Superior temporal gyrus (tissue), 1 donor: Measurements from ENCODE around the gene HSBP1L1.
A peak's percentile ranks its signal among the peaks of the same experiment; 100 is the strongest.
"Not testable (repeated sequence)": the region's sequence is repeated elsewhere in the genome, so short reads cannot be mapped to it uniquely, and the experiment has no call there.

ENCODE experiments used
- DNase-seq: peaks from one replicate; pipeline ENCODE4 v3.0.0-alpha.2; 2016; ENCODE audit errors: extremely low spot score

The HSBP1L1 gene

DNA sequence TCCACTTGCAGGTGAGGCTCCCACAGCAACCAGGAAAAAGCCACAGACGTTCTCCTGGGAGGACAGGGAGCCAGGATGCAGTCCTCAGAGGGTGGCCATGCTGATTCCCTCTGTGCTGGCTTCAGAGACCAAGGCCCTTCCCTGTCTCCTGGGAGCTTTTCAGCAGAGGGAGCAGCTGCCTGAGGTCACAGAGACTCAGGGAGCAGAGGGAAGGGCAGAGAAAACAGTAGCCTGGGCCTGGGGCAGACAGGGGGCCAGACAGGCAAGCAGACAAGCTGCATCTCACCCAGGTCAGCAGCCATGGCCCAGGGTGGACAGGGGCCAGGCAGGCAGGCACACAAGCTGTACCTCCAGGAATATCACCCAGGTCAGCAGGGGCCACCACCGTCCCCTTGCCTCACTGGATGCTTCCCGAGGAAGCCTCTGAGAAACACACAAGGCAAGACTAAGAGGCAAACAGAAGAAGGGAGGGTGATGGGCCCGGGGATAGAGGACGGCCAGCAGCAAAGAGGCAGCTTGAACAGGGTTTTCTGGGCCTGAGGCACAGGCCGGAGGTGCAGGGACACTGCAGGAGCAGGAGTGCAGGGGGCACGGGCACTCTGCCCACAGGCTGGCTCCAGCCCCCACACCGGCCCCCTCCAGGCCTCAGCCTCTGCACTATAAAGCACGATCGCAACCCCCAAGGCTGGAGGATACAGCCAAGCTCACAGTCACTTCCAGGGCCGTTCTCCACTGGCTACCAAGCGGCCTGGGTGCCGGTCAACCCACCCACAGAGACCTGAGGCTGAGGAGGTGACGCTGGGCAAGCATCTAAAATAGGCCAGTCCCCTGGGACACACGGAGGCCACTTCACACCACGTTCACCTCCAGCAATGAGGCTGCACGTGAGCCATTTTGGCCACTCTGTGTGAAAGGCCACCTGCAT, 19.1 kb upstream of the HSBP1L1 start:
- DNase-seq: no peak

DNA sequence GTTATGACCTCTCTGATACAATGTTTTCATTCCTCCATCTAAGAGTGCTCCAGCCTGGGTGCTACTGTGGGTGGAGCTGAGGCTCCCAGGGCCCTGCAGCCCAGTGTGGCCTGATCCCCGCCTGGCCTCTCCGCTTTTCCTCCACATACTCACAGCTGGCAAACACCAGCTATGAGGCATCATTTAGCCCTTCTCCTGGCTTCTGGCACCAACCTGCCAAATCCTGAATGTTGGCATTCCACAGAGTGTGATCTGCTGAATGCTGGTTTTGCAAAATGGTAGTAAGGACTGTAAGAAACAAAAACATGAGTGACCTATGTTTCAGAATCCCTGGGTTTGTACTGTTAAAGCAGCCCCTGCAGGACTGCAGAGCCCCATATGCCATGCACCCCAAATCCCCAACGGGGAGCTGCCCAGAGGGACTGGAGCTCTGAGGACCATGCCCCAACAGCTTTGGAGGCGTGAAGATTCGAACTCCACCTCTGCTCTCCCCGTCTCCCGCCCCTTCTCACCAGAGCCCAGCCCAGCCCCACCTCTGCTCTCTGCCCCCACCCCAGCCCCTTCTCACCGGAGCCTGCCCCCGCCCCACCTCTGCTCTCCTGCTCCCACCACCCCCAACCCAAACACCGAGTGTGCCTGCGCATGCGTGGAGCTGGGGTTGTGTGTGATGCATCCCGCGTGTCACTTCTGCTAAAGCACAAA, 17.2 kb upstream of the HSBP1L1 start:
- DNase-seq: no peak

- DNase-seq: no peak
Measured at GRCh38 chr18:79947881-79948610, 16.4 kb upstream of the HSBP1L1 start.

DNA sequence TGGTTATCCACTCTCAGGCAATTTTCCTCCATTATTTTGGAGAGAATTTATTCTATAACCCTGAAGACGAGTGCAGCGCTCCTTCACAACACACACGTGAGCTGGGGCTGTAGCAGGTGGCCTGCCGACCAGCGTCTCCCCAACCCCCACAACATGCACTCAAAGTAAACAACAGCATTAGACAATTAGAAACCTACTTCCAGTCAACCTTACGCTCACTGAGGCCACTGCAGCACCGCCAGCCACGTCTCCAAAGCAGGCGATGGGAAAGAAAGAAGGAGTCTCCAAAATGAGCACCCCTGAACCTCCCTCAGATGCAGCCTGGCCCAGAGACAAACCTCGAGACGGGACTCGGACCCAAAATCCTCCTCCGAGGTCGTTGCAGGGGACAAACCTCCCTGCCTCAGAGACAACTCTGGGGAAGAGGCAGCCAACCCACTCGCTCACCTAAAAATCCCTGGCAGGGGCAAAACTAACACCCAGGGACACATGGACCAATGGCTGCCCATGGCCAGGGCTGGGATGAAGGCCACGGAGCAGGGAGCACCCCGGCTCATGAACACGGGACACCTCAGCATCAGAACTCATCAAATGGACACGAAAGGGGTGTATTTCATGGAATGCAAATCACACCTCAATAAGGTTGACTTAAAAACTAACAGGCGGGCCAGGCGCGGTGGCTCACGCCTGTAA, 15.6 kb upstream of the HSBP1L1 start:
- no peak for DNase-seq

DNA sequence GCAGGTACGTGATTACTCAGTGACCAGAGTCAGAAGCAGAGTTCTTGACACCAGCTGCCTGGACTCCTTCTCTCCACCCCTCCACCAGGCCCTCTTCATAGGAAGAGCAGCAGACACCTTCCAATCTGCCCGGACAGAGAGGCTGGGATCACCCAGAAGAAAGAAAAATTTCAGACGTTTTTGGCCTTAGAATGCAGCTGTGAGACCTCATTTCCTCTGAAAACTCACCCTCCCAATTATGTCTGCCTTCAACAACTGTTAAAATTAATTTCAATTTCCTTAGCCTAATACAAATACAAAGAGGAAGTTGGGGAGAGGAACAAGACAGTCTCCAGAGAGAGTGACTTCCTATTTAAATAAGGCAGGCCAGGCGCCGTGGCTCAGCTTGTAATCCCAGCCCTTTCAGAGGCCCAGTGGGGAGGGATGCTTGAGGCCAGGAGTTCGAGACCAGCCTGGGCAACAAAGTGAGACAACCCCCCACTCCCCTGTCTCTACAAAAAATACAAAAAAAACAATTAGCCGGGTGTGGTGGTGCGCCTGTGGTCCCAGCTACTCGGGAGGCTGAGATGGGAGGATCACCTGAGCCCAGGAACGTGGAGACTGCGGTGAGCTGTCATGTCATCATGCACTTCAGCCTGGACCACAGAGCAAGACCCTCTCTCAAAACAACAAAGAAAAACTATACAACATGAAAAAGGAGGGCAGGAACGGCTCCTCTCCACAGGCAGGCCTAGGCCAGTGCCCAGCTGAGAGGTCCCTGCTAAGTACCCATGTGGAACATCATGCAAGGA, 14.6 kb upstream of the HSBP1L1 start:
- no peak for DNase-seq

GRCh38 chr18:79950515-79951341, 13.7 kb upstream of the HSBP1L1 start:
- DNase-seq: no peak

GRCh38 chr18:79951545-79952455, 12.6 kb upstream of the HSBP1L1 start, which contains the start of gene SLC66A2:
Gene SLC66A2, minus strand, starts transcription at chr18:79951653. Its CDS starts 727 bp downstream, at chr18:79950926.
- DNase-seq: peak; percentile 88

- DNase-seq: no peak
Measured at GRCh38 chr18:79952456-79952995, 11.9 kb upstream of the HSBP1L1 start.

DNA sequence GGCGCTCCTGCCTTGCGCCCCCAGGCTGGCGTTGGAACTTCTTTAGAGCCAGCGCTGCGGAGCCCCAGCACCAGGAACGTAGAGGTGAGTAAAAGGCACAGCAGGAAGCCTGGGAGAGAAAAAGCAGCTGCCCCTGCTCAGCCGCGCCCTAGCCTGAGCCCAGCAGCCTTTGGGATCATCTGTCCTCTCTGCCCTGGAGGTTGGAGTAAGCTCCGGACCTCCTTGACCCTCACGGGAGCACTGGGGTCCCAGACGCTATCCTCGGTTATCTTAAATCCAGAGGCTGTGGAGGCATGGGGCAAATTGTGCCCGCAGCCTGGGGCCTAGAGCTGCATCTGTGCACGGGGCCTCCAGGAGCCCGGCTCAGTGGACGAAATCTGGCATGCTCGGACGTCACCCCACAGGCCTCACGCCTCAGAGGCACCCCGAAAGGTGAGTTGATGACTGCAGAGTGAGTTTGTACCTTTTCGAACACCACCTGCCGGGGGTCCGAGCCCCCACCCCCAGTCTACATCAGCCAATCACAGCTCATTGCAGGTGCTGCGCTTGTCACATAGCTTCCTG, 11.4 kb upstream of the HSBP1L1 start:
- no peak for DNase-seq

DNA sequence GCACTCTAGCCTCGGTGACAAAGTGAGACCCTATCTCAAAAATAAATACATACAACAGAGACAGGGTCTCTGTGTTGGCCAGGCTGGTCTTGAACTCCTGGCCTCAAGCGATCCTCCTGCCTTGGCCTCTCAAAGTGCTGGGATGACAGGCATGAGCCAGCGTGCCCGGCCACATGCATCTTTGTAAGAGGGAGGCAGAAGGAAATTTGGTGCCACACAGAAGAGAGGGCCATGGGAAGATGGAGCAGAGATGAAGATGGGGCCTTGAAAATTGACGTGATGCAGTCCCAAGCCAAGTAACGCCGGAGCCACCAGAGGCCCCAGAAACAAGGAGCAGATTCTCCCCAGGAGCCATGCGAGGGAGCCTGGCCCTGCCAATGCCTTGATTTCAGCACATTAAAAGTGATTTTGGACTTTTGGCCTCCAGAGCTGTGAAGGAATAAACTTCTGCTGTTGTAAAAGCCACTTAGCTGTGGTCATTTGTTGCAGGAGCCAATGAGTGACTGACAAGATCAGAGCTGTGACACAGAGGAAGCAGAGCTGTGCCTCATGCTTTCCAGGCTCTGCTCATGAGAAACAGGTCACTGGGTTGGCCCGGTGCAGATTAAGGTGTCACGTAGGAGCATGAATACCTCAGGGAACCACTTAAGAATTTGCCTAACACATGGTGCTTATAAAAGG, 10.3 kb upstream of the HSBP1L1 start:
- no peak for DNase-seq

DNA sequence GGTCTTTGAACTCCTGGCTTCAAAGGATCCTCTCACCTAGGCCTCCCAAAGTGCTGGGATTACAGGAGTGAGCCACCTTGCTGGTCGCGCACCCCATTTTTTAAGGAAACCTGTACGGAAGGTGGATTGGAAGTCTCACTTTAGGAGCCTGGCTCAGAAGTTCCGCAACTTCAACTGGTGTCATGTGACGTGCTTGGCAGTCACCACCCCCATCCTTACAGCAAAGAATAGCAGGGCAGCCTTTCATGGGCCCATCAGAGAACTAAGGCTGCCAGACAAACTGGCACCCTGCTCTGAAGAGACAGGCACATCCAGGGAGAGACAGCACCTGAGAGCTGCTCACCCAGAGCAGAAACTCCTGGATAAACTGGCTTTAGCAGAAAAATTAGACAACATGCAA, 9.7 kb upstream of the HSBP1L1 start:
- DNase-seq: no peak

- no peak for DNase-seq
Measured at GRCh38 chr18:79955302-79956075, 9.0 kb upstream of the HSBP1L1 start.

GRCh38 chr18:79956276-79956675, 8.2 kb upstream of the HSBP1L1 start:
- no peak for DNase-seq

GRCh38 chr18:79958981-79959380, 5.5 kb upstream of the HSBP1L1 start:
- no peak for DNase-seq

- not testable (repeated sequence) for DNase-seq
Measured at GRCh38 chr18:79960161-79960801, 4.2 kb upstream of the HSBP1L1 start.

DNA sequence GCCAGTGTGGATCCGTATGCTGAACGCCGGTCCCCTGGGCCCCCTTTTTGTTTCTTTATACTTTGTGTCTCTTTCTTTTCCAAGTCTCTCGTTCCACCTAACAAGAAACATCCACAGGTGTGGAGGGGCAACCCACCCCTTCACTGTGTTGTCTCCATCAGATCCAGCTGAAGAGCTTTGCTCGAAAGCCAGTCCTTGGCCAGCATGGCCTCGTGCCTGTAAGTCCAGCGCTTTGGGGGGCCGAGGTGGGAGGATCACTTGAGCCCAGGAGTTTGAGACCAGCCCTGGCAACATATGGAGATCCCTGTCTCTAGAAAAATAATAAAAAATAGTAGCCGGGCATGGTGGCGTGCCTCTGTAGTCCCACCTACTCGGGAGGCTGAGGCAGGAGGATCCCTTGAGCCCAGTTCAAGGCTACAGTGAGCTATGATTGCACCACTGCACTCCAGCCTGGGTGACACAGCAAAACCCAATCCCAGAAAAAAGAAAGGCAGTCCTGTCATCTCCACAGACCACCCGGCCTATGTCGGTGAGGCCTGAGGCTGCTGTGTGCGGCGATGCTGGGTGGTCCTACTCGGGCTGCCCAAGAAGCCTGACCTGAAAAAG, 3.4 kb upstream of the HSBP1L1 start:
- DNase-seq: no peak
